GM19193 (cell line): ENCODE measurements around the gene GATA3.

ENCODE experiments used
- POLR2A ChIP-seq: IDR thresholded peaks from 4 replicates; pipeline ENCODE4 v1.6.1; 2011; ENCODE audit not compliant: insufficient read depth, insufficient read length; ENCODE audit errors: extremely low read depth

GATA3 gene

DNA sequence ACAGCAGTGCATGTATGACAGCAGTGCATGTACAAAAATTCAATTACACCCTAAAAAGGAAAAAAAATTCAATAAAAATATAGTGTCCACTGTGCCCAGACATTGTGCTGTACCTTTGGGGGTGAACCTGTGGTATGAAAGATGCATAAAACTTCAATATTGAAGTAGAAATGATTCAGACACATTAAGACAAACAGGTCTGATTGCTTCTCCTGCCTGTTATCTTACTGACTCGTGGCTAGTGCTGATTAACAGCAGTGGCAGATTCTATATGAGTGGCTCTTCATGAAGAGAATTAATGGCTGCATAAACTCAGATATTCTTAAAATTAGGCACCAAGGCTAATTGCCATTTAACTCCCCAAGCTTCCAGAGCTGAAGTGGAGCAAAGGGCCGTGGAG lies 37.9 kb downstream of the GATA3 start:
- no peak for TF ChIP-seq POLR2A

DNA sequence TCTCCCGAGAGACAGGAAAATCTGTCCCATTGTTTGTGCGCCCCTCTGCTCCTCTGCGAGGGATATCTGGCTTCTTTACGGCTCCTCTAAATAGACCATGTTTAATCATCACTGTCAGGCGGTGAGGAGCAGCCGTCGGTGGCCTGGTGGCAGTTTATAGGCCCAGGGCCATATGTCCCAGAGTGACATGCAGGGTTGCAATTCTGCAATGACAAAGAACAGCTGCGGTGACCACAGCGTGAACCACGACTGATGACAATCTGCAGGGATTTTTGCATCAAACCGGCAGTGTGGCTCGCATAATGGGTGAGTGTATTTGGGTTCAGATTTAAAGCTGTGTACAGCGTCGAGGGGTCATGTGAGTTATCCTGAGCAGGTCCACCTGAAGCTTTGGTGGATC lies 41.5 kb downstream of the GATA3 start:
- TF ChIP-seq POLR2A, result no peak

DNA sequence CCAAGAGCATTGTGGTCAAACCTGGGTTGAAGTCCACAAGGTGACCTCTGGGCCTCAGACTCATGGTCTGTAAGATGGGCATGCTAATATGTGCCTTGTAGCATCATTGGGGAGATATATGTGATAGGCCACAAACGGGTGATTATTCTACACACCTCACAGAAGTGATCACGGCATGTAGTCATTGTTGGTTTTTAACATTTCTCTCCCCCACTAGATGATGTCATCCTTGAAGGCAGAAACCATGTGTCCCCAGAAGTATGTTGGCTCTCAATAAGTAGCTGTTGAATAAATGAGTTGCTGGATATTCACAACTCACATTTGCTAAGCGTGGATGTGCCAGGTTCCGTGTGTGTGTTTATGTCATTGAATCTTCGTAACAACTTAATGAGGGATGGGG lies 42.4 kb downstream of the GATA3 start:
- no peak for TF ChIP-seq POLR2A

DNA sequence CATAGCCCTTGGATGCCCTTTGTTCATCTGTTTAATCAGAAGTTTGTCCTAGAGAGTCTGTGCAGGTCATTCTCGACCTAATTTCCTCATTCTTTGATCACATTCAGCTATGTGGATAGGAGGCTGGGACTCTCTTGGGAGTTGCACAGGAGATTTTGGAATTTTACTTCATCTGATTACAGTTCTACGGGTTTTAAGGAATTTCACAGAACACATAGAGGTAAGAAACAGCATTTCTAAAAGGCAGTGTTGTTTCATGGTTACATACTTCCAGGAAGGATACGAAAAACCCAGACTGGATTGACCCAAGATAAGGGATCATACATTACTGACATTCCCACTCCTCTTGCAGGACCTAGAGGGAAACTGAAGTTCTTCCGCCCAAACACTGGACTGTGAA lies 45.9 kb downstream of the GATA3 start:
- no peak for TF ChIP-seq POLR2A

DNA sequence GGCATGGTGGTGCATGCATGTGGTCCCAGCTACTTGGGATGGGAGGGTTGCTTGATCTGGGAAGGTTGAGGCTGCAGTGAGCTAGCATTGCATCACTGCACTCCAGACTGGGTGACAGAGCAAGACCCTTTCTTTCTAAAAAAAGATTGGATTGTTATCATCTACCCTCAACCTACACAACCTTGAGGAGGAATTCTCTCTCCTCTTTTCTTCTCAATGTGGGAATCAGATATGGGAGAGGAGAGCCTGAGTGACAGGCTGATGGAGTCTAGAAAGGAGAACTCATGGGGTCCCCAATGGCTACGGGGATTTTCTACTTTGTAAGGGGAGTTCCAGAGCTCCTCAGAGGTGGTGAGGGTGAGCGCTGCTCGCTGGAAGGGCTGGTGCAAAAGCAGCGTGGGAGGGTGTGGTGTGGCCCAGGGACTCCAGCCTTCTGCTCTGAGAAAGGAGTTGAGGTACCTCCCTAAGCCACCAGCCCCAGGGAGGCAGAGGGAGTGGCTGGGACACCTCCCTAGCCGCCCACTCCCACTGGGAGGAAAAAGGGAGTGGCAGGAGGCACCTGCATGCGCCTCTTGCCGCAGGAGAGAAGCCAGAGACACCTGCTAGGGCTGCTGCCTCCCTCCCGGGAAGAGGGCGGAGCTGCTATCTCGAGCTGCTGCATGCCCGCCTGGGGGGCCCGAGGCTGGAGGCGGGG lies 48.4 kb downstream of the GATA3 start:
- no peak for TF ChIP-seq POLR2A

DNA sequence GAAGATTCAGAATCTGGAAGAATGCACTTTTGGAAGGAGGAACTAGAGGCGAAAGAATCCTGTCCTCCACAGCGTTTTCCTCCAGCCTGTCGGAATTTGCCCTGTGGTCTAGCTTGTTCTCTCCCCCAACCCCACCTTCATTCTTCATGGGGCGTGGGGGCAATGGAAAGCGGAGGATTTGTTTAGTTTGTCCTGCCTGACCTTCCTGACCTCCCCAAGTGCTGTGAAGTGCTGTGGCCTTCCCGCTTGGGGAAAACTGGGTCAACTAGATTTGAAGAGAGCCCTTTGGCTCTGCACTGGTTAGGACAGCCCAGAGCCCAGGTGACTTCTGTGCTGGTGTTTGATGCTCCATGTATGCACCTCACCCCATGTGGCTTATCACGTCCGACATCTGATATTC lies 49.1 kb downstream of the GATA3 start:
- no peak for TF ChIP-seq POLR2A

DNA sequence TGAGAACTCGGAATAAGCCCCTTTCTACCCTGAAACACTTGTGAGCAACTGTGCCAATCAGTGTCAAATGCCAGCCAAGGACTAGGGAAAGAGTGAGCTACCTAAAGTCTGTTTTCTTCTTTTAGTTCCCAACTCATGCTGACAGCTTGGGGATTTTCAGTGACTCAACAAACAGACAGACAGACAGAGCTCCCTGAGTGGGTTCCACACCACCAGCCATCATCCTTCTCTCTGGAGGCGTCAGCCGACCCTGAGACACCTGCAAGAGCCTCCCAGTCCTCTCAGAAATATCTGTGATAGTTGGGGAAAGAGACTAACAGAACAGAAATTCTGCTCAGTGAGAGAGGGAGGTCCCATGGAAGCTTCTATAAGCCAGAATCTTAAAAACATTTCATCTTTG lies 49.5 kb downstream of the GATA3 start:
- TF ChIP-seq POLR2A, result no peak

DNA sequence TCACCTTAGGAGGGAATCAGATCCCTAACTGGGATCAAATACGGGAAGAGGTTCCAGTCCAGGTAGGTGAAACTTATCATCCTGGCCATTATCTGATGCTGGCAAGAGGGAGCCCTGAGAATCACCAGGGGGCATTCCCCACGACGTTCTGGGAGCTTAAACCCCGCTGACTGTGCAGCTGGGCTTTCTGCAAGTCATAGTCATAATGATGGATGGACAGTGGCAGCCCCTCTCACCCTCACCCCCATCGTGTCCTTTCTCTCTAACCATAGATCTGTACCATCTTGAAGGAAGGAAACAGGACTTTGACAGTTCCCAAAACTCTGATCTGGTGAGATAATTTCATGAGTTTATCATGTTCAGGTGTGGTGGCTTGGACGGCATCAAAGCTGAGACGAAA lies 50.2 kb downstream of the GATA3 start:
- TF ChIP-seq POLR2A, result no peak

DNA sequence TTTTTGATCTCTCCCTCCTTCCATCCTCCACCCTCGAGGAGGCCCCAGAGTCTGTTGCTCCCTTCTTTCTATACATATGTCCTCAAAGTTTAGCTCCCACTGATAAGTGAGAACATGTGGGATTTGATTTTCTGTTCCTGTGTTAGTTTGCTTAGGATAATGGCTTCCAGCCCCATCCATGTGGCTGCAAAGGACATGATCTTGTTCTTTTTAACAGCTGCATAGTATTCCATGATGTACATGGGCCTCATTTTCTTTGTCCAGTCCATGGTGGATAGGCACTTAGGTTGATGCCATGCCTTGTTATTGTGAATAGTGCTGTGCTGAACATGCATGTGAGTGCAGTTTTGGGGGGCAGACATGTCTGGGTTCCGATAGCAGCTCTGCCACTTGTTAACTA lies 51.4 kb downstream of the GATA3 start:
- TF ChIP-seq POLR2A, result no peak

DNA sequence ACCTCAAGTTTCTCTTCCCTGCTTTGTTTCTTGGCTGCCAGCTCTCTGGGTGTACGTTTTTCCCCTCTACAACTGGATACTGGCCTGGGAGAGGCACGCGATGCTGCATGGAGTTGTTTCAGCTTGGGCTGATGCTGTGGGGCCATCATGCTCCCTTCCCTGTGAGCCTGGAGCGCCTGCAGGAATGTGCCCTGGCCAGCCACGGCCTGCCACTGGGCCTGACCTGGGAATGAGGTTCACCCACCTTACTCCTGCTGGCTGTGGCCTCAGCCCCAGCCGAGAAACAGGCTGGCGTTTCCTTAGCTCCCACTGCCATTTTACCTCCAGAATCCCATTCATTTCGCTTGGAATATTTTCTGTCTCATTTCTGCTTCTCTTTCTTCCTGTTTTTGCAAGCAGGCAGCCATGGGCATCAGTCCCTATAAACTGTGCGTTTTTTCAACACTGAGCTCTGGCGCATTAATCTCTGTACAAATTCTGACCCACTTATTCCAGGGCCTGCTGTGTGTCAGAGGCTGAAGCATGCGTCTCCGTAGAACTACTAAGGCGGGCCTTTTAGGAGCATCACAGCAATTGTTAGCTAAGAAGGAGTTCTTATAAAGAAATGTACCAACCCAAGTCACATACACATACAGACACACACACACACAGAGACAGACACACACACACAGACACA lies 57.9 kb downstream of the GATA3 start:
- TF ChIP-seq POLR2A, result no peak

DNA sequence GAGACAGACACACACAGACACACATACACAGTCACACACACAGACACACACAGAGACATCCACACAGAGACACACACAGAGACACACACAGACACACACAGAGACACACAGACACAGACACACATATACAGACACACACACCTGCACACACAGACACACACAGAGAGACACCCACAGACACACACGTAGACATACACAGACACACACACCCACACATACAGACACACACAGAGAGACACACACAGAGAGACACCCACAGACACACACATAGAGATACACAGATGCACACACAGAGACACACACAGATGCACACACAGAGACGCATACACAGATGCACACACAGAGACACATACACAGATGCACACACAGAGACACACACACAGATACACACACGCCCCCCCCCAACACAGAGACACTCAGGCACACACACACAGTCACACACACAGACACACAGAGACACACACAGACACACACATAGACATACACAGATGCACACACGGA lies 58.5 kb downstream of the GATA3 start:
- TF ChIP-seq POLR2A, result no peak

DNA sequence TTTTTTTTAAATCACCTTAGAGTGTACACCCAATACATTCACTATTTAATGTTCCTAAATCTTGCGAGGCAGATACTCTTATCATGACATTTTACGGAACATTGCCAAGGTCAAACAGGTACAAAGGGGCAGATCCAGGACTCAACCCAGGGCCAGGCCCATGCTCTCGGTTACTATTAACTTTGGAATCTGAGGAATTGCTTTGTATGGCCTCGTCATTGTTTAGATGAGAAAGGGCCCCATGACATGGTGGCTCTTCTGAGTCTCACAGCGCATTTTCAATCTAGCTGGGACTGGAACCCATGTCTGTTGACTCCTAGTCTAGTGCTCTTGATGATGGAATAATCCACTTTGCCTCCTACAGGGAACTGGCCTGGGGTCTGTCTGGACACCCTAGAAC lies 59.1 kb downstream of the GATA3 start:
- TF ChIP-seq POLR2A, result no peak

DNA sequence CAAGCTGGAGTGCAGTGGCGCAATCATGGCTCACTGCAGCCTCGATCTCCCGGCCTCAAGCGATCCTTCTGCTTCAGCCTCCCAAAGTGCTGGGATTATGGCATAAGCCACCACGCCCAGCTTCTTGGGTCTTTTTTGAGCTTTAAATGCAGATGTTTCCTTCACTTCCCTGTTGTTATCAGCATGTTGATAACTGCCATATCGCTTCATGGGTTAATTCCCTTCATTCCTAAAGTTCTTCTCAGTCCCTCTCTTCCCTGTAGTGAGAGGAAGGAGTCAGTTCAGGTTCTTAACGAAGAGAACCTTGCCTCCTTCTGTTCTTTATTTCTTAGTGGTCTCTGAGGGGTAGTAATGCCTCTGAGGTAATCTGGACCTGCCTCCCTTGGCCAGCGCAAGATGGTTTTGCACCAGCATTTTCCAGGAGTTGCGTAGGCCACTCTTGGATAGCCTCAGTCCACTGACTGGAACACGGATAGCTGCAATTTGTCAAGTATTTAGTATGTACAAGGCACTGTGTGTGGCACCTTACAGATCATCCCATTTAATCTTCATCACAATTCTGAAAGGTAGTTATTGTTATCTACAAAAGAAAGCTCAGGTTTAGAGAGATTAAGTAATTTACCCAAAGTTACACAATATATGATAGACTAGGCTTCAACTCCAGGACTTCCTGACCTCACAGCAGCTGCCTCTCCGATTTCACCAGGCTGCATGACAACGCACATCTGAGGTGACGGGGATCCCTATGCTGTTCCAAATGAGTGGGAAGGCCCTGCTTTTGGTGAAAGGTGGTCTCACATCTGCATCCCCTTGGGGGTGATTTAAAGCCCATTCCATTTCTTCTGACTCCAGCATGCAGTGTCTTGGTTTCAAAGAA lies 60.5 kb downstream of the GATA3 start:
- TF ChIP-seq POLR2A, result no peak

DNA sequence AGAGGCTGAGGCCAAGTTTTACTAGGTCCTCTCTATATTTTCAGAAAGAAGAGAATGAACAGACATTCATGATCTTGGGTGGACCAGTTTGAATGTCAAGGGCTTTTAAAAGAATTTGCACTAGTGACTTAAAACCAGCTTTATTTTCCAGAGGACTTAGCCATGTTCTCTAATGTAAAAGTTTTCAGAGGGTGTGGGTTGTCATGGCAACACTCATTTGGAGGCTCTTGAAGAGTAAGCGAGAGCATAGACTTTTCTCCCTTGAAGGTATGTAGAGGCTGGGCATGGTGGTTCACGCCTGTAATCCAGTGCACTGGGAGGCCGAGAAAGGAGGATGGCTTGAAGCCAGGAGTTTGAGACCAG lies 61.1 kb downstream of the GATA3 start:
- TF ChIP-seq POLR2A, result no peak

DNA sequence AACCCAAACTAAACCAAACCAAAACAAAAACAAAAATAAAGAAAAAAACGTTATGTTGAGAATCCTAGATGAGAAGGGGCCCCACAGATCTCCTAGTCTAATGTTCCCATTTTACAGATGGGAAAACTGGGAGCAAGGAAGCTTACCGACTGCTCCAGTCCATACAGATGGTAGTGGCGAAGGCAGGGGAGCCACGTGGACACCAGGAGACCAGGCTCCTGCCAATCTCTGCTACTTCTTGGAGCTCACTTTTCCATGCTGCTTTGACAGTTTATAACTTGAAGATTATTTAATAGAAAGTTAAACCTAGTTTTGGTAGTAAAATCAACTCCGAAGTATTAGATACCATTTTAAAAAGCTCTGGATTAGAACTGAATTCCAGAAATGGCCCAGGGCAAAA lies 62.0 kb downstream of the GATA3 start:
- no peak for TF ChIP-seq POLR2A

DNA sequence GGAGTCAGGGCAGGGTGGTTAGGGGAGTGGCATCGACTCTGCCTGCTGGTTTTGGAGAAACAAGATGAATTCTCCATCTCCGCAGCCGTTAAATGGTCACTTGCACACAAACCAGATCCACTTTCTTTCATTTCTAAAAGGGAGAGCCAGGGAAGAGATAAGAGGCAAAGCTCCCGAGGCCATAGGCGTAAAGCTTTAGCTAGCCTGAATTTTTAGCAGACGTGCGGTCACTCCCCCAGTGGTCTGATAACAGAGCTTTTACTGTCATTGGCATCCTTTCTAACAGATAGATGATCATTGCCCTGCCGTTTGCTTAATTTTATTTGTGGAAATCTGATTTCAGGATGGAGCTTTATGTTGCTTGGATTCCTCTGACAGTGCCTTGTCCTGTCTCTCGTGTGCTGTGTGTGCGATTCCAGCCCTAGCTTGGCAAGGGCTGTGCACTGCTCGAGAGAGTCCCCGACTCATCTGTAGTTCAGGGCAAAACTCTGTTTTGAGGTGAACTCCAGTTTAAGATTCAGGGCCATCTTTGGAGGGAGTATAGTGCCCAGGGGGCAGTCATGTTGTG lies 62.5 kb downstream of the GATA3 start:
- no peak for TF ChIP-seq POLR2A

DNA sequence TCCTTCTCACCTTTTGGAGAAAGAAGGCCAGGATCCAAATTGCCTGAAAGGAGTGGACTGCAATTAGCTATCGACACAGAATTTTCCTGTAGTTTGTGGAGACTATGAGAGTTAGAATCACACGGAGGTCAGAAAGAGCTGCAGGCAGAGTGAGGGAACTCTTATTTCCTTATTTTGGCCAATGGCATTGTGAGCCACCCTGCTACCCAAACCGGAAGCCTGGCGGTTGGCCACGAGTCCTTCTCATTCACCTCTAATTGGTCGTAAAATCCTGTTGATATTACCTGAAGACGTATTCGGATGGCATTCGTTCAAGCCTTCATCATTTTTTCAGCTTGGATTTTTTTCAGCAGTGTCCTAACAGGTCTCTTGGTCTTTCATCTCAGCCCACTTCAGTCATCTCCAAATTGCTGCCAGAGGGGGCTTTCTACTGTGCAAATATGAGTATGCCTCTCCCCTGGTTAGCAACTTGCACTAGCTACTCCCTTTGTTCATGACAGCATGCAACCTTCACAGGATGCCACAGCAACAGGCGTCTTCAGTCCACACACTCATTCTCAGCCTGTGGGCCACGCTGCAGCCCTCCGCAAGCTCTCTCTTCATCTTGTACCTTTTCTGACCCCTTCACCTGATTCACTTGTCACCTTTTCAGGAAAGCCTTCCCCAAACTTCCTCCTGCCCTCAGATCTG lies 66.9 kb downstream of the GATA3 start:
- TF ChIP-seq POLR2A, result no peak
